Endothelial cell of umbilical vein (primary cell): ENCODE measurements around the gene MAP2K7. TPM values are rescaled to one million over a fixed set of nuclear protein-coding genes. Genes with fewer than 3 reads are reported as not detected.

Experiments
- BruUV-seq: library from RNA; stranded (reverse); fragments of 400-500 nt; replicated peaks from 2 replicates; lab custom pipeline; 2021; lab: Mats Ljungman, UMichigan
- CTCF ChIA-PET: fragments of 300-600, 350-600 bp; sonication (Branson Sonifier 250); formaldehyde crosslinking; loops from one replicate; lab custom pipeline; 2021; ENCODE audit warnings: antibody characterized with exemption, inconsistent platforms; lab: Charles Lee
- POLR2A ChIA-PET: fragments of 300-600, 350-600 bp; sonication (Branson Sonifier 250); formaldehyde crosslinking; loops from one replicate; lab custom pipeline; 2021; ENCODE audit warnings: antibody characterized with exemption, inconsistent platforms; lab: Charles Lee
- DNase-seq: peaks from one replicate; pipeline ENCODE4 v3.0.0-alpha.2; 2011; ENCODE audit warnings: low read depth, low spot score
- FAIRE-seq: peaks from 2 replicates; lab custom pipeline; 2011; peaks lifted over from hg19 to GRCh38; lab: Jason Lieb, UNC
- H2AFZ ChIP-seq: 2 replicates; pipeline ENCODE4 v1.6.0; 2012; ENCODE audit warnings: low read depth, low read length, control low read depth, inconsistent platforms
- H3K27ac ChIP-seq: 2 replicates; pipeline ENCODE4 v1.5.1; 2011; ENCODE audit warnings: low read depth, mild to moderate bottlenecking, control low read depth, low read length, moderate library complexity; ENCODE audit not compliant: insufficient read depth
- H3K27me3 ChIP-seq, 2 experiments: 2 replicates each; pipeline versions ENCODE4 v1.6.0 to v1.6.1; 2011; ENCODE audit warnings: low read length in 2 of 2, mixed read lengths in 1 of 2; ENCODE audit not compliant: control insufficient read depth in 2 of 2, insufficient read depth in 2 of 2
- H3K36me3 ChIP-seq, 2 experiments: 2 replicates in 1 of 2; 3 replicates in 1 of 2; pipeline ENCODE4 v1.5.1; 2011; ENCODE audit warnings: low read length in 2 of 2, mild to moderate bottlenecking in 1 of 2, moderate library complexity in 1 of 2; ENCODE audit not compliant: control insufficient read depth in 2 of 2, insufficient read depth in 2 of 2; ENCODE audit errors: extremely low read depth in 1 of 2
- H3K4me1 ChIP-seq: 3 replicates; pipeline ENCODE4 v1.5.1; 2011; ENCODE audit warnings: mild to moderate bottlenecking, low read length; ENCODE audit not compliant: control insufficient read depth, insufficient read depth; ENCODE audit errors: extremely low read depth
- H3K4me2 ChIP-seq: 2 replicates; pipeline ENCODE4 v1.6.1; 2011; ENCODE audit warnings: low read length, control low read depth, mixed read lengths; ENCODE audit not compliant: insufficient read depth
- H3K4me3 ChIP-seq, 3 experiments: fragments of 200-600 bp in 1 of 3; sonication (generic), shearing (Covaris generic) in 1 of 3; replicated peaks in 1 of 3; 2 replicates each; pipeline ENCODE4 v1.5.1; 2011 to 2016; ENCODE audit warnings: control low read depth in 3 of 3, low read length in 3 of 3, mild to moderate bottlenecking in 2 of 3, inconsistent platforms in 1 of 3, low read depth in 1 of 3, moderate library complexity in 1 of 3; ENCODE audit not compliant: insufficient read depth in 1 of 3
- H3K79me2 ChIP-seq: 2 replicates; pipeline ENCODE4 v1.6.0; 2012; ENCODE audit warnings: low read length, inconsistent platforms; ENCODE audit not compliant: control insufficient read depth, insufficient read depth
- H3K9ac ChIP-seq: replicated peaks from 2 replicates; pipeline ENCODE3; 2011; ENCODE audit warnings: low read length, control low read depth; ENCODE audit not compliant: insufficient read depth; ENCODE audit errors: extremely low read depth
- H3K9me1 ChIP-seq: replicated peaks from 3 replicates; pipeline ENCODE4 v1.6.0; 2011; ENCODE audit warnings: mild to moderate bottlenecking, low read length; ENCODE audit not compliant: control insufficient read depth, insufficient read depth; ENCODE audit errors: extremely low read depth
- H3K9me3 ChIP-seq: replicated peaks from 2 replicates; pipeline ENCODE4 v1.5.1; 2012; ENCODE audit warnings: low read length, inconsistent platforms; ENCODE audit not compliant: control insufficient read depth, insufficient read depth
- H4K20me1 ChIP-seq: replicated peaks from 2 replicates; pipeline ENCODE3; 2011; ENCODE audit warnings: mild to moderate bottlenecking, low read length; ENCODE audit not compliant: control insufficient read depth, insufficient read depth; ENCODE audit errors: extremely low read depth
- CTCF ChIP-seq, 2 donors: IDR thresholded peaks; 1 replicate in 1 of 2; 2 replicates in 1 of 2; pipeline ENCODE4 v1.5.1; 2011; ENCODE audit warnings: low read length in 2 of 2, mild to moderate bottlenecking in 2 of 2, moderate library complexity in 2 of 2, control low read depth in 1 of 2, inconsistent platforms in 1 of 2, low read depth in 1 of 2; ENCODE audit not compliant: insufficient read depth in 1 of 2; ENCODE audit errors: extremely low read depth in 1 of 2
- EZH2 ChIP-seq: IDR thresholded peaks from 2 replicates; pipeline ENCODE4 v1.6.1; 2012; ENCODE audit warnings: borderline replicate concordance, low read depth, mild to moderate bottlenecking, moderate library complexity, low read length, inconsistent platforms; ENCODE audit not compliant: severe bottlenecking
- FOS ChIP-seq: IDR thresholded peaks from 2 replicates; pipeline ENCODE4 v1.6.1; 2011; ENCODE audit warnings: mild to moderate bottlenecking, low read length, moderate library complexity, borderline replicate concordance; ENCODE audit not compliant: insufficient read depth
- GATA2 ChIP-seq: IDR thresholded peaks from 2 replicates; pipeline ENCODE4 v1.7.0; 2011; ENCODE audit warnings: low read depth, mild to moderate bottlenecking, moderate library complexity, mixed read lengths, low read length; ENCODE audit not compliant: insufficient read length, insufficient read depth
- JUN ChIP-seq: IDR thresholded peaks from 2 replicates; pipeline ENCODE4 v1.6.1; 2011; ENCODE audit warnings: borderline replicate concordance, low read depth; ENCODE audit not compliant: insufficient read length, insufficient read depth
- MAX ChIP-seq: IDR thresholded peaks from 2 replicates; pipeline ENCODE4 v1.6.1; 2011; ENCODE audit not compliant: insufficient read depth, insufficient read length
- MYC ChIP-seq: IDR thresholded peaks from one replicate; pipeline ENCODE4 v1.6.1; 2011; ENCODE audit warnings: mild to moderate bottlenecking, low read depth, low read length
- POLR2A ChIP-seq: IDR thresholded peaks from 2 replicates; pipeline ENCODE4 v1.6.1; 2012; ENCODE audit warnings: low read depth, mild to moderate bottlenecking, control low read depth, low read length
- POLR2AphosphoS5 ChIP-seq: IDR thresholded peaks from 2 replicates; pipeline ENCODE4 v1.6.1; 2012; ENCODE audit warnings: low read depth, mild to moderate bottlenecking, control low read depth, low read length, moderate library complexity; ENCODE audit not compliant: insufficient read depth
- dilution Hi-C: fragments of 300-500 bp; cut with MboI; formaldehyde crosslinking; loops from one replicate; pipeline ENCODE4 v1.15.0; 2019; ENCODE audit warnings: low sequenced_read_pairs; ENCODE audit not compliant: extremely low pct_ligation_motif_present
- intact Hi-C: fragments of 100-400 bp; cut with micrococcal nuclease; formaldehyde crosslinking; loops from one replicate; pipeline ENCODE4 v1.10.0; 2022
- polyA plus RNA-seq, 4 experiments: library from polyadenylated mRNA; depleted of rRNA in 3 of 4; stranded (reverse) in 3 of 4; unstranded in 1 of 4; fragments of >200 nt; gene quantifications; 2 replicates each; pipeline versions ENCODE4 v1.2.1 to v1.2.3, GENCODE V29; 2011 to 2012; ENCODE audit warnings: missing spikeins in 1 of 4
- total RNA-seq: library from RNA; stranded (reverse); gene quantifications from 2 replicates; pipeline ENCODE4 v1.2.3, GENCODE V29; 2021

MAP2K7 gene
- total and polyA plus RNA-seq, 2 donors (not counting 3 experiments of a cell fraction or from before 2014, with no cell fraction given): 13.8 to 36.0 TPM

- peaks cover 23% of the 10 kb centered on the region for H3K79me2 ChIP-seq
- FAIRE-seq: no peak
- H4K20me1 ChIP-seq: no peaks in the 10 kb centered on the region
- H3K27me3 ChIP-seq: no peaks in the 10 kb centered on the region
- H3K4me3 ChIP-seq: no peak overlapping the region
- intact Hi-C loops: no loop called here
- H3K9me3 ChIP-seq: no peaks in the 10 kb centered on the region
- TF ChIP-seq FOS (no peak), MAX (no peak), MYC (no peak), POLR2AphosphoS5 (no peak), GATA2 (no peak), EZH2 (no peak), CTCF (IDR thresholded peaks at IDR 0.05; ENCODE audit: extremely low read depth in 1 of 2, insufficient read depth in 1 of 2, low read depth in 1 of 2, low read length in 2 of 2) (no peak), POLR2A (no peak), JUN (no peak)
- H3K27ac ChIP-seq: no peak overlapping the region
- H3K4me1 ChIP-seq: peaks cover 16% of the 10 kb centered on the region
- POLR2A ChIA-PET: interaction anchor here (0.7 kb wide), 1 partner anchor 343 kb away, joined by 3 read pairs; no protein-coding TSS in a partner anchor
- BruUV-seq: no TSS peak
- DNase-seq: no peak
- no peak overlapping the region for H3K9ac ChIP-seq
- dilution Hi-C loops: no loop called here
- no peaks in the 10 kb centered on the region for H3K36me3 ChIP-seq
- no peaks in the 10 kb centered on the region for H3K9me1 ChIP-seq
- no peak overlapping the region for H2AFZ ChIP-seq
- CTCF ChIA-PET: interaction anchor here (1.0 to 2.6 kb wide), 2 partner anchors 32 to 42 kb away, joined by 4 to 14 read pairs; partner anchors contain the start of gene TIMM44
- no peak overlapping the region for H3K4me2 ChIP-seq
These were observed 2.3 kb upstream of the MAP2K7 start for GRCh38 chr19:7901337-7901736.
